Body of pancreas (tissue), 4 donors: ENCODE results near the gene AKAP7. TPM values are rescaled to one million over a fixed set of nuclear protein-coding genes. Genes with fewer than 3 reads are reported as not detected.

Source experiments
- ATAC-seq: fragments of 150-250 bp; one replicate; pipeline ENCODE4 v1.9.1; 2016
- DNase-seq, 4 donors: peaks; one replicate each; pipeline ENCODE4 v3.0.0-alpha.2; 2019
- H3K27ac ChIP-seq, 4 donors: fragments of 200-600 bp; sonication (generic); 1 replicate in 3 of 4; 2 replicates in 1 of 4; pipeline versions ENCODE4 v1.5.1 to v1.6.1; 2016 to 2019; ENCODE audit warnings: mild to moderate bottlenecking in 1 of 4, mixed read lengths in 1 of 4, moderate library complexity in 1 of 4
- H3K27me3 ChIP-seq, 2 donors: fragments of 200-600 bp; sonication (generic); one replicate each; pipeline ENCODE4 v1.6.0; 2016; ENCODE audit warnings: mild to moderate bottlenecking in 1 of 2
- H3K36me3 ChIP-seq, 2 donors: fragments of 200-600 bp; sonication (generic); replicated peaks in 1 of 2; 2 replicates each; pipeline ENCODE4 v1.5.1; 2016; ENCODE audit warnings: low read depth in 2 of 2; ENCODE audit not compliant: insufficient read depth in 1 of 2
- H3K4me1 ChIP-seq: fragments of 200-600 bp; sonication (generic); one replicate; pipeline ENCODE4 v1.6.0; 2016
- H3K4me3 ChIP-seq, 2 donors: fragments of 200-600 bp; sonication (generic); 1 replicate in 1 of 2; 2 replicates in 1 of 2; pipeline ENCODE4 v1.5.1; 2016 to 2019
- H3K9me3 ChIP-seq, 3 donors: fragments of 200-600 bp; sonication (generic); 1 replicate in 2 of 3; 2 replicates in 1 of 3; pipeline ENCODE4 v1.5.1; 2016
- CTCF ChIP-seq, 7 experiments: fragments of 450-650 bp in 4 of 7; fragments of 200-600 bp in 3 of 7; sonication (generic) in 3 of 7; IDR thresholded peaks; one replicate each; pipeline ENCODE4 v1.5.1; 2016 to 2019; ENCODE audit warnings: antibody characterized with exemption in 7 of 7
- POLR2A ChIP-seq, 3 donors: fragments of 450-650 bp; IDR thresholded peaks; one replicate each; pipeline ENCODE4 v1.6.1; 2016; ENCODE audit warnings: antibody characterized with exemption in 3 of 3, mild to moderate bottlenecking in 2 of 3
- WGBS, 2 donors: methylation state at CpG; one replicate each; pipeline ENCODE4 v1.1.5; 2017; 5-methylcytosine and 5-hydroxymethylcytosine counted together
- intact Hi-C: fragments of 100-400 bp; cut with DNase I; formaldehyde crosslinking; loops from one replicate; pipeline ENCODE4 v1.15.1; 2023
- total RNA-seq, 2 donors: library from RNA; depleted of rRNA; stranded (reverse); fragments of >200 nt; gene quantifications; one replicate each; pipeline ENCODE4 v1.1.0, GENCODE V29; 2016

AKAP7 gene
- total RNA-seq, 2 donors from 2014 or later = 57.6 to 66.9 TPM

DNA sequence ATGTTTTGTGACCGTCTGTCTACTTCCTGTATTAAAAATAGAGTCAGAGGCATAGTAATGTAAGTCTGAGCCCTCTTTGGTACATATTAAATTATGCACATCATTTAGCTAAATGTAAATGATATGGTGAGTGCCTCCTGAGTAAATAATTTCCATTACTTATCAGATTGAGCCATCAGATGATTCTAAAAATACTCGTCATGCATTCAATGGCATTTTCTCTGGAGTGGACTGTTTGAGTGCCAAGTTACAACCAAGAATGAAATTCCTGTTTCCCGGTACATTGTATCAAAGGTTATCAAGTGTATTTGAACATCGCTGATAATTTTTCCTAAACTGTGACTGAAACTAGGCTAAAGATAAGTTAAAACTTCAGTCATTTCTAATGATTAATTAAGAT lies 81.0 kb downstream of the AKAP7 start:
- no peak overlapping the region for H3K4me3 ChIP-seq
- no peak for DNase-seq
- WGBS, 2 donors = 6 to 17% methylated on average over 4 of the region's 4 CpGs
- no peaks in the 10 kb centered on the region for H3K36me3 ChIP-seq
- H3K27me3 ChIP-seq = no peaks in the 10 kb centered on the region
- H3K9me3 ChIP-seq = no peaks in the 10 kb centered on the region
- peak; percentile 78 for ATAC-seq
- intact Hi-C loops = no loop called here
- TF ChIP-seq POLR2A (IDR thresholded peaks at IDR 0.05) (no peak), CTCF (IDR thresholded peaks at IDR 0.05) (no peak)
- H3K4me1 ChIP-seq = peaks cover 22% of the 10 kb centered on the region
- peak overlapping the region in 2 of 4 donors; percentile 52 to 61 for H3K27ac ChIP-seq

DNA sequence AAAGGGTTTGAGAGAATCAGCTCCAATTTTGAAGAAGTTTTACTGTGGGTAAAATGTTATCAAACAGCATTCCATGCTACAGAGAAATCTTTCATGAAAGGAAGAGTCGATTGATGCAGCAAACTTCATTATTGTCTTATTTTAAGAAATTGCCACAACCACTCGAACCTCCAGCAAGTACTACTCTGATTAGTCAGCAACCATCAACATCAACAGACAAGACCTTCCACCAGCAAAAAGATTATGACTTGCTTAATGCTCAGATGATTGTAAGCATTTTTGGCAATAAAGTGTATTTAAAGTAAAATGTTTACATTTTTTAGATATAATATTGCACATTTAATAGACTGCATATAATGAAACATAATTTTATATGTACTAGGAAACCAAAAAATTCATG lies 87.5 kb downstream of the AKAP7 start:
- H3K27ac ChIP-seq = no peak overlapping the region
- intact Hi-C loops = no loop called here
- DNase-seq = no peak
- TF ChIP-seq POLR2A (IDR thresholded peaks at IDR 0.05) = no peak
- no peak for TF ChIP-seq CTCF (IDR thresholded peaks at IDR 0.05)
- no peaks in the 10 kb centered on the region for H3K36me3 ChIP-seq
- no peak overlapping the region for H3K4me3 ChIP-seq
- H3K27me3 ChIP-seq = no peaks in the 10 kb centered on the region
- peaks cover 8% of the 10 kb centered on the region for H3K4me1 ChIP-seq
- no peaks in the 10 kb centered on the region for H3K9me3 ChIP-seq
- ATAC-seq = no peak
- WGBS, 2 donors = 85 to 87% methylated on average over 2 of the region's 2 CpGs

- ATAC-seq = no peak
- Histone ChIP-seq H3K9me3 (no peaks in the 10 kb centered on the region), H3K27ac (no peak overlapping the region), H3K27me3 (no peaks in the 10 kb centered on the region), H3K4me3 (no peak overlapping the region), H3K4me1 (peaks cover 8% of the 10 kb centered on the region), H3K36me3 (no peaks in the 10 kb centered on the region)
- 69 to 84% methylated on average over 1 of the region's 1 CpG for WGBS, 2 donors
- intact Hi-C loops = no loop called here
- TF ChIP-seq POLR2A (IDR thresholded peaks at IDR 0.05) (no peak), CTCF (IDR thresholded peaks at IDR 0.05) (no peak)
- DNase-seq = no peak
These were observed 88.1 kb downstream of the AKAP7 start for GRCh38 chr6:131223416-131223815.

- no peak for ATAC-seq
- WGBS, 2 donors = 96% methylated on average over 1 of the region's 1 CpG
- Histone ChIP-seq H3K4me1 (peaks cover 8% of the 10 kb centered on the region), H3K27me3 (no peaks in the 10 kb centered on the region), H3K36me3 (no peaks in the 10 kb centered on the region), H3K9me3 (no peaks in the 10 kb centered on the region), H3K27ac (peak overlapping the region in 1 of 4 donors; percentile 55), H3K4me3 (no peak overlapping the region)
- no peak for TF ChIP-seq CTCF (IDR thresholded peaks at IDR 0.05)
- TF ChIP-seq POLR2A (IDR thresholded peaks at IDR 0.05) = no peak
- intact Hi-C loops = no loop called here
- DNase-seq = no peak
These were observed 89.9 kb downstream of the AKAP7 start for GRCh38 chr6:131225127-131225526.

DNA sequence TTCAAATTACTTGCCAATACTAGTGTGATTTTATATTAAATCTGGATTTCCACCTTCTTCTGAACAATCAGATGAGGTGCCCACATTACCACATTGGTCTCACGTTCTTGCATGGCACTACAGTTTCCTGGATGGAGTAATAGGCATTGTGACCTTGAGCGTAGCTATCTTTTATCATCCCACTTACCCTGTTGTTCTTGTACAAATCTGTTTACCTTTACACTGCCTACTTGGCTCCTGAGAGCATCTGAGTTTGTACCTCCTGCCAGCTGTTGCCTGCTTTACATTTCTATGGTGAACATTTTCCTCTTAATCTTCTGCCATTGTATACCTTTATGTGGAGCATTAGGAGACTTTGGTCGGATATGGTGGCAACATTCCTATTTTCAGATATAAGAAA lies 90.7 kb downstream of the AKAP7 start:
- no peaks in the 10 kb centered on the region for H3K9me3 ChIP-seq
- no peaks in the 10 kb centered on the region for H3K36me3 ChIP-seq
- DNase-seq = no peak
- H3K4me1 ChIP-seq = peaks cover 8% of the 10 kb centered on the region
- TF ChIP-seq CTCF (IDR thresholded peaks at IDR 0.05) (no peak), POLR2A (IDR thresholded peaks at IDR 0.05) (no peak)
- ATAC-seq = no peak
- no peaks in the 10 kb centered on the region for H3K27me3 ChIP-seq
- peak overlapping the region in 2 of 4 donors; percentile 19 to 55 for H3K27ac ChIP-seq
- 20 to 22% methylated on average over 3 of the region's 3 CpGs for whole genome bisulfite sequencing, 2 donors
- intact Hi-C loops = no loop called here
- no peak overlapping the region for H3K4me3 ChIP-seq
